Kidney (tissue), 14 donors: ENCODE results near the gene SLC39A10. TPM values are rescaled to one million over a fixed set of nuclear protein-coding genes. Genes with fewer than 3 reads are reported as not detected.

Experiments used
- DNase-seq, 5 donors: peaks; one replicate each; pipeline ENCODE4 v3.0.0-alpha.2; 2013 to 2020
- FAIRE-seq: peaks from 2 replicates; lab custom pipeline; 2012; peaks lifted over from hg19 to GRCh38; lab: Jason Lieb, UNC
- H3K27ac ChIP-seq, 2 donors: one replicate each; pipeline ENCODE4 v1.7.0; 2013; ENCODE audit warnings: low read depth in 2 of 2, low read length in 2 of 2, inconsistent platforms in 1 of 2
- H3K27me3 ChIP-seq: one replicate; pipeline ENCODE4 v1.7.1; 2013; ENCODE audit warnings: low read length, inconsistent platforms; ENCODE audit not compliant: control insufficient read depth, insufficient read depth
- H3K36me3 ChIP-seq, 3 donors: one replicate each; pipeline versions ENCODE4 v1.7.0 to v1.7.1; 2013; ENCODE audit warnings: low read length in 3 of 3, control low read depth in 1 of 3, inconsistent platforms in 1 of 3; ENCODE audit not compliant: insufficient read depth in 3 of 3, control insufficient read depth in 2 of 3
- H3K4me1 ChIP-seq, 3 donors: one replicate each; pipeline versions ENCODE4 v1.7.0 to v1.7.1; 2013; ENCODE audit warnings: low read length in 3 of 3, inconsistent platforms in 1 of 3, low read depth in 1 of 3; ENCODE audit not compliant: control insufficient read depth in 2 of 3, insufficient read depth in 2 of 3
- H3K4me3 ChIP-seq, 3 donors: one replicate each; pipeline versions ENCODE4 v1.7.0 to v1.8.1; 2013; ENCODE audit warnings: low read length in 3 of 3, control low read depth in 1 of 3, inconsistent platforms in 1 of 3
- H3K9ac ChIP-seq, 3 donors: one replicate each; pipeline versions ENCODE4 v1.7.0 to v1.7.1; 2013; ENCODE audit warnings: low read length in 3 of 3, control low read depth in 1 of 3, inconsistent platforms in 1 of 3
- H3K9me3 ChIP-seq, 3 donors: one replicate each; pipeline versions ENCODE4 v1.7.0 to v1.7.1; 2013; ENCODE audit warnings: low read length in 3 of 3, control low read depth in 1 of 3, inconsistent platforms in 1 of 3; ENCODE audit not compliant: control insufficient read depth in 2 of 3, insufficient read depth in 1 of 3
- CTCF ChIP-seq: IDR thresholded peaks from 3 replicates; pipeline ENCODE4 v1.5.1; 2012; ENCODE audit warnings: mild to moderate bottlenecking, moderate library complexity, borderline replicate concordance; ENCODE audit not compliant: insufficient read depth; ENCODE audit errors: extremely low read depth
- intact Hi-C: fragments of 100-400 bp; cut with DNase I; formaldehyde crosslinking; loops from one replicate; pipeline ENCODE4 v1.11.1; 2022
- polyA plus RNA-seq: library from polyadenylated mRNA; stranded (reverse); fragments of 350-450 nt; fragmentation: Illumina TruSeq; extraction: RNeasy Lipid Tissue Mini Kit (QIAGEN cat#74804); gene quantifications from one replicate; pipeline ENCODE4 v1.2.3, GENCODE V29; 2014; ENCODE audit warnings: low read depth, low replicate concordance; ENCODE audit not compliant: insufficient read depth
- total RNA-seq: library from RNA; stranded (reverse); fragmentation: NEBNext Ultra II Directional; extraction: Animal tissue kit (Norgen Biotek cat#: 25700); gene quantifications from one replicate; pipeline ENCODE4 v1.2.1, GENCODE V29; 2021
- donor health status: control.
- donor health status: control.
- donor health status: control.
- donor health status: control.
- donor health status: control.
- donor health status: DM: yes; HTN: yes; CAD: no.
- donor health status: Normal renal cell carcinoma (clear cell type).

Gene SLC39A10
- total and polyA plus RNA-seq, 2 donors from 2014 or later, result 5.4 to 36.7 TPM

- Histone ChIP-seq H3K4me1 (no peaks in the 10 kb centered on the region), H3K36me3 (peaks cover 0 to 4% (median 0%) of the 10 kb centered on the region in 3 donors), H3K4me3 (no peak overlapping the region), H3K27ac (no peak overlapping the region), H3K9me3 (no peaks in the 10 kb centered on the region), H3K27me3 (no peaks in the 10 kb centered on the region), H3K9ac (no peak overlapping the region)
- intact Hi-C loops, result no loop called here
- no peak for TF ChIP-seq CTCF
- no peak for FAIRE-seq
- peak in 1 of 5 donors; percentile 26 for DNase-seq
Observed at GRCh38 chr2:195737511-195738325, 80.7 kb downstream of the SLC39A10 start.

GRCh38 chr2:195741191-195741590 is 84.2 kb downstream of the SLC39A10 start:
- peaks cover 0 to 6% (median 0%) of the 10 kb centered on the region in 3 donors for H3K36me3 ChIP-seq
- no peaks in the 10 kb centered on the region for H3K4me1 ChIP-seq
- H3K9ac ChIP-seq, result no peak overlapping the region
- no peak overlapping the region for H3K4me3 ChIP-seq
- no peak for DNase-seq
- intact Hi-C loops, result no loop called here
- no peak overlapping the region for H3K27ac ChIP-seq
- no peak for FAIRE-seq
- no peak for TF ChIP-seq CTCF
- no peaks in the 10 kb centered on the region for H3K9me3 ChIP-seq
- no peaks in the 10 kb centered on the region for H3K27me3 ChIP-seq

GRCh38 chr2:195756218-195756942 is 99.4 kb downstream of the SLC39A10 start:
- no peaks in the 10 kb centered on the region for H3K9me3 ChIP-seq
- intact Hi-C loops, result no loop called here
- no peak overlapping the region for H3K4me3 ChIP-seq
- no peaks in the 10 kb centered on the region for H3K36me3 ChIP-seq
- no peaks in the 10 kb centered on the region for H3K27me3 ChIP-seq
- no peak overlapping the region for H3K9ac ChIP-seq
- H3K4me1 ChIP-seq, result no peaks in the 10 kb centered on the region
- DNase-seq (no peak), FAIRE-seq (no peak)
- H3K27ac ChIP-seq, result no peak overlapping the region
- no peak for TF ChIP-seq CTCF
